GM18508 (cell line): ENCODE measurements around the gene PINLYP.

Experiments
- ATAC-seq: cut with Tn5 transposase; IDR thresholded peaks from one replicate; pipeline ENCODE4 v1.9.1; 2021; ENCODE audit warnings: moderate number of reproducible peaks; ENCODE audit not compliant: insufficient read depth, unreplicated experiment

Gene PINLYP

DNA sequence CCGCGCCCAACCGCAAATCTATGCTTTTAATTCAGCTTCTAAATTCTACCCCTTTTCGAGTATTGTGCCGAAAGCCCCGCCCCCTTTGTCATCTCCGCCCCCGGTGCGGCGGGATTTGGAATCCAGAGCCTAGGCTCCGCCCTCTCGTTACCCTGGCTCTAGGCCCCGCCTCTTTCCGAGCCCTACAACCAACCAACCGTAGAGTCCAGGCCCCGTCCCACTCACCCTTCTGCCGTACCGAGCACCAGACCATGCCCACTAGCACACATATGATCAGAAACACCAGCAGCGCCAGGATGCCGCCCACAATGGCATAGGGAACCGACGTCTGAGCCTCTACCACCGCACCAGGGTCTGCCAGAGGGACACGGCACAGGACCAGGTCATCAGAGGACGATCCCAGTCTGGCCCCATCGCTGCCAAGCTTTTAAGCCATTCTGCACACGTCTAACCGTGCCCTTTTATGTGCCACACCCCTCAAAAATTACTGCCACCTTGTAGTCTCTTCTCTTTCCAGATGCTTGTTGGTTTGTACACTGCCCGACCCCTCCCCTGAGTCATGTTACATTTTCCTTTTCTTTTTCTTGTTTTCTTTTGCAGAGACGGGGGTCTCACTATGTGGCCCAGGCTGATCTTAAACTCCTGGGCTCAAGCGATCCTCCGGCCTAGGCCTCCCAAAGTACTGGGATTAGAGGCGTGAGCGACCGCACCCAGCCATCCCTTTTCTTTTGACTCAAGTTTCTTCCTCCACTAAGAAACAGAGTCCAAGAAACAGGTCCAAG lies 48.5 kb downstream of the PINLYP start:
- no peak for ATAC-seq

DNA sequence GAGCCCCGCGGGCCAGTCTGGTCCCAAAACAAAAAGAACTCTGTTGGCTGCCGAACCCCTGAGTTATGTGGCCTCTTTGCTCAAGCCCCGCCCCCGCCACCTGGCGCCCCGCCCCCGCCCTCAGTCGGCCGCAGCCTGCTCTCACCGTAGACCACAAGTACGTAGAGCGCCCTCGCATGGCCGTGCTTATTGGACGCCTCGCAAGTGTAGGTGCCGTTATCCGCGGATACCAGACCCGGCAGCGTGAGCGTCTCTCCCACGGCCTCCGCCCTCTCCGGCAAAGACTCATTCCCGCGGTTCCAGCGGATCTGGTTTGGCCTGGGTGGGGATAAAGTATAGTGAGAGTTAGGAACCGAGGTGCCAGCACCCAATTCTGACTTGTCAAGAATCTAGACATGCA lies 49.3 kb downstream of the PINLYP start:
- ATAC-seq: no peak

DNA sequence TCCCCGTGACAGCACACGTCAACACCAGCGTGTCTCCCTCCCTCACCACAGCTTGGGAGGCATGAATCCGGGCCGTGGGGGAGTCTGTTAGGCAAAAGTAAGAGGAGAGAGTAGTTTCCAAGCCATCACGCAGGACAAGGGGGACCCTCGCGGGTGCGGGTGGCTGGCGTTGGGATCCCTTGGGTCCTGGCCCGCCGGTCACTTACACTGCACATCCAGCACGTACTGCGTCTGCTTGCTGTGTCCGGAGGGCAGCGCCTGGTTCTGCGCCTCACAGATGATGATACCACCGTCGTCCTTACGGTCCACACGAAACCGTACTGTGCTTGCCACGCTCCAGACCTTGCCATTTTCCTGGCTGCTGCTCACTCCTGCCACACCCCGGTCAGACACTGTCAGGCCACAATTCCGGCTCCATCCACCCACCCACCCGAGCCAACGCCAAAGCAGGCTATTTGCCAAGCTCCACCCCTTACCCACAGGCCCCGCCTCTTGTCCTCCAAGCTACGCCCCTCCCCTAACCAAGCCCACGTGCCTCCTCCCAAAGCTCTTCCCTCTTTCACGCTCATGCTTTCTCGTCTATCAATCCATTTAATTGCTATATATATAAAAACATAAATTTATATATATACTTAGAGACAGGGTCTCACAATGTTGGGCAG lies 50.4 kb downstream of the PINLYP start:
- no peak for ATAC-seq

DNA sequence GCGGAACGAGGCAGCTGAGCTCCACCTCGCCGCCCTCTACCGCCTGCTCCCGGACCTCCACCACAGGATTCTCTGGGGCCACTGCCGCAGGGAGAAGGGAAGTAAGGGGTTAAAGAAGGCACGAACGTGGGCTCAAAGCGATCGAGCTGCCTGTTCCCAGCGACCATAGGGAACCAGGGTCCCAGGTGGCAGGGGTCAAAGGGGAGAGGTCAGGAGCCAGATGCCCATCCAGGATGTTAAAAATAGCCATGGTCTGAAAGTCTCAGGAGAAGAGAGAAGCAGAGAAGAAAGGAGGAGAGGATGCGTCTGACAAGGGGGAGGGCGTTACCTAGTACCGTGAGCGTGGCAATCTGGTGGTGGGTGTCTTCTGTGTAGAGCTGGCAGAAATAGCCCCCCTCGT lies 51.2 kb downstream of the PINLYP start:
- no peak for ATAC-seq

DNA sequence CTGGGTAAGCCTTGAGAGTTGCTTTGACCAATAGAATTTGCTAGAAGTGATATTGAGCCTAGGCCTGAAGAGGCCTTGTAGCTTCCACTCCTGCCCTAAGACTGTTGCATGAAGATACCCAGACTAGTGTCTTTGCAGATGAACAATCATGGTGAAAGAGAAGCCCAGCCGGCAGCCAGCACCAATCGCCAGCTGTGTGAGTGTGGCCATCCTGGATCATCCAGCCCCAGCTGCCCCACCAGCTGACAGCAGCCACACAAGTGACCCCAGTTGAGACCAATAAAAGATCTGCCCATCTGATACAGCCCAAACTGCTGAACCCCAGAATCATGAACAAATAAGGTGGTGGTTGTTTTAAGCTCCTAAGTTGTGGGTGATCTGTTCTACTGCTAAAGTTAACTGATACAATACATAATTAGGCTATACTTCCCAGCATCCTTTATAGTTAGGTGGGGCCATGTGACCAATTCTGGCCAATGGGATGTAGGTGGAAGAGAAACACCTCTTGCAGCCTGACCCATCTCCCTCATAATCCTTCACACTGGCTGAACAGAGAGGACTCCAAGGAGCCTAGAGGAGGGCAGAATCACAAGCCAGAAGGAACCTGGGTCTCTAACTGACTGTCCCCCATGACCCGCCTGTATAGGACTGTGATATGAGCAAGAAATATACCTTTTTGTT lies 53.2 kb downstream of the PINLYP start:
- no peak for ATAC-seq

DNA sequence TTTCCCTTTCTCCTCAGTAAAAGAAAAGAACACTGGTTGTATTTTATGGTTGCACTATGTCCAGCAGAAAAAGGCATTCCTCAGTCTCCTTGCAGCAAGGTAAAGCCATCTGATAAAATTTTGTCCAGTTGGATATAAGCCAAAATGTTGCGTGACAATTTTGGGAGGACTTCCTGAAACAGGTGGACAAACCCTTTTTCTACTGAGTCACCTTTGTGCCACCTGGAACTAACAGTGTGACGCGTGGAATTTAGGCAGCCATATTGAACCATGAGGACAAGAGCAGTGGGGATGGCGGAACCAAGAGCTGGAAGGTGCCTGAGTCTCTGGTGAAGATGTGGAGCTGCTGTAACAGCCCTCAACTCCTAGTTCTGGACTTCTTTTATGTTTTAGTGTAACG lies 55.9 kb downstream of the PINLYP start:
- no peak for ATAC-seq
